ENCODE data around the gene CDHR1. TPM values are rescaled to one million over a fixed set of nuclear protein-coding genes. Genes with fewer than 3 reads are reported as not detected.

CDHR1 gene
- total RNA-seq, 1 donor from 2014 or later: 4.3 TPM

DNA sequence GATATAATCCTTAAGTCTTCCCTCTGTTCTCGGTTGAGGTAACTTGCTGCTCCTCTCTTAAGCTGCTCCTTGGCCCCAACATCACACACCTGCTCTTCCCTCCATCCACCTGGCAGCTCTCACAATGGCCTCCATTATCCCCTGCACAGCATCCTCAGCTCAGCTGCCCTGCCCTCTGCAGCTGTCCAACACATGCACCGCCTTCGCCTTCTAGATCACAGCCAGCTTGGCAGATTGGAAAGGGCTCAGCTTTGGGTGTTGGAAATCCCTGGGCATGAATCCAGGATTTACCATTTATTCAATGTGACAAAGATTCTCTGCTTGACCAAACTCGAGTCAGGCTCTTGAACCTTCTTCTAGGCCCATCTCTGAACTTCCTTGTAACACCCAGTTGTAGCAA, 71.1 kb downstream of the CDHR1 start:
- Histone ChIP-seq H3K4me3 (ENCODE audit: low read depth, low read length) (no peak overlapping the region), H3K36me3 (ENCODE audit: control insufficient read depth, insufficient read depth, low read length) (no peaks in the 10 kb centered on the region), H3K27me3 (ENCODE audit: control insufficient read depth, insufficient read depth, low read length) (peaks cover 3% of the 10 kb centered on the region)
- TF ChIP-seq, protein P1, sequence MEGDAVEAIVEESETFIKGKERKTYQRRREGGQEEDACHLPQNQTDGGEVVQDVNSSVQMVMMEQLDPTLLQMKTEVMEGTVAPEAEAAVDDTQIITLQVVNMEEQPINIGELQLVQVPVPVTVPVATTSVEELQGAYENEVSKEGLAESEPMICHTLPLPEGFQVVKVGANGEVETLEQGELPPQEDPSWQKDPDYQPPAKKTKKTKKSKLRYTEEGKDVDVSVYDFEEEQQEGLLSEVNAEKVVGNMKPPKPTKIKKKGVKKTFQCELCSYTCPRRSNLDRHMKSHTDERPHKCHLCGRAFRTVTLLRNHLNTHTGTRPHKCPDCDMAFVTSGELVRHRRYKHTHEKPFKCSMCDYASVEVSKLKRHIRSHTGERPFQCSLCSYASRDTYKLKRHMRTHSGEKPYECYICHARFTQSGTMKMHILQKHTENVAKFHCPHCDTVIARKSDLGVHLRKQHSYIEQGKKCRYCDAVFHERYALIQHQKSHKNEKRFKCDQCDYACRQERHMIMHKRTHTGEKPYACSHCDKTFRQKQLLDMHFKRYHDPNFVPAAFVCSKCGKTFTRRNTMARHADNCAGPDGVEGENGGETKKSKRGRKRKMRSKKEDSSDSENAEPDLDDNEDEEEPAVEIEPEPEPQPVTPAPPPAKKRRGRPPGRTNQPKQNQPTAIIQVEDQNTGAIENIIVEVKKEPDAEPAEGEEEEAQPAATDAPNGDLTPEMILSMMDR (IDR thresholded peaks at IDR 0.05; ENCODE audit: insufficient read depth, low read length, poor library complexity, severe bottlenecking): no peak
- DNase-seq (ENCODE audit: low read depth): no peak

DNA sequence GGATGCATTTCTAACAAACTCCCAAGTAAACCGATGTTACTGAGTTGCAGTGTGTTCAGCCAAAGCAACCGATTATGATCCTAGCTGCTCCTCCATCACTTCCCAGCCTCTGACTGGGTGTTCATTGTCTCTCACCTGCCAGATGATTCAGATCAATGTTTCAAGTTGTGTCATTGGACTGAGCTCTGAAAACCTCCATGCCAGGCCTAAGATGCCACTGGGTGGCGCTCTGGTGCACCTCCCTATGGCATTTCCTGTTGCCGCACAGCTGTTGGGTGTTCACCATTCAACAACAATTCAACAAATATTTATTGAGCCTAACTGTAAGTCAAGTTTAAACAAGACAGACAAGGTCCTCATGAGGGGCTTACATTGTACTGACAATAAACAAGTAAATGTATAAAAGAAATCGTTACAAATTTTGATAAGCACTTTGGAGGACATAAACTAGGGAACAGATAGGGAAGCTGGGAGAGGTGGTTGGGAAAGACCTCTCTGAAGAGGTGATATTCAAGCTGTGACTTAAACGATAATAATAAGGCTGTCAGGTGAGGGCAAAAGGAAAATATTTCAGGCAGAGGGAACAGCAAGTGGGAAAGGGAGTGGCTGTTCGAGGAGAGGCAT, 73.3 kb downstream of the CDHR1 start:
- H3K27me3 ChIP-seq (ENCODE audit: control insufficient read depth, insufficient read depth, low read length): peaks cover 1% of the 10 kb centered on the region
- no peaks in the 10 kb centered on the region for H3K36me3 ChIP-seq (ENCODE audit: control insufficient read depth, insufficient read depth, low read length)
- no peak overlapping the region for H3K4me3 ChIP-seq (ENCODE audit: low read depth, low read length)
- TF ChIP-seq, protein P1 (IDR thresholded peaks at IDR 0.05; ENCODE audit: insufficient read depth, low read length, poor library complexity, severe bottlenecking): peak; percentile 71
- no peak for DNase-seq (ENCODE audit: low read depth)

DNA sequence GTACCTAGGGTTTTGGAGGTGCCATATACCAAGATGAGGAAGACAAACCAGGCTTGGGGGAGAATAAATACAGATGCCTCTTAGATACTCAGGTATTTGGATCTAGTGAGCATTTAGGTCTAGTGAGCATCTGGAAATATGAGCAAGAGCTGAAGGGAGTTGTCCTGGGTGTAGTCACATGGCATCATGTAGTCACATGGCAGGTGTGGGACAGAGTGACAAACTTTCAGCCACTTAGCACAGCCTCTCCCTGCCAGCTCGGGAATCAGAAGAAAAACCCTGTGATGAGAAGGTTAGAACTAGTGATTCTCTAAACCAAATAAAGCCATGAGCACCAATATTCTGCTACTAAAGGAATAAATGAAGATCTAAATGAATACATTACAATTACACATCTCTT, 74.8 kb downstream of the CDHR1 start:
- TF ChIP-seq, protein P1 (IDR thresholded peaks at IDR 0.05; ENCODE audit: insufficient read depth, low read length, poor library complexity, severe bottlenecking): no peak
- Histone ChIP-seq H3K4me3 (ENCODE audit: low read depth, low read length) (no peak overlapping the region), H3K36me3 (ENCODE audit: control insufficient read depth, insufficient read depth, low read length) (no peaks in the 10 kb centered on the region), H3K27me3 (ENCODE audit: control insufficient read depth, insufficient read depth, low read length) (no peaks in the 10 kb centered on the region)
- no peak for DNase-seq (ENCODE audit: low read depth)

Other genes starting within 250 kb of the CDHR1 start
- gene GHITM, start 55.0 kb upstream of the CDHR1 start, total RNA-seq: 231 and 276 TPM in 2 replicates
- not detected in 2 replicates for gene GPR15LG, start 20.7 kb upstream of the CDHR1 start, total RNA-seq
- gene LRIT2, start 31.0 kb downstream of the CDHR1 start, total RNA-seq: not detected in 2 replicates
- not detected in 2 replicates for gene LRIT1, start 47.0 kb downstream of the CDHR1 start, total RNA-seq
- not detected in 2 replicates for gene RGR, start 50.5 kb downstream of the CDHR1 start, total RNA-seq
- gene CCSER2, start 134.1 kb downstream of the CDHR1 start, total RNA-seq: 28.0 and 28.6 TPM in 2 replicates

Data from kidney epithelial cell (primary cell).